DND-41 (cell line): ENCODE data around the gene RAD18.

Source experiments
- ATAC-seq: fragments of 200-7000 bp; cut with Tn5 transposase; 3 replicates; pipeline ENCODE4 v1.9.1; 2021; ENCODE audit warnings: low read depth; ENCODE audit not compliant: insufficient read depth
- DNase-seq: peaks from one replicate; pipeline ENCODE4 v3.0.0-alpha.2; 2020
- H2AFZ ChIP-seq: 2 replicates; pipeline ENCODE4 v1.6.0; 2012; ENCODE audit warnings: low read depth, low read length
- H3K27ac ChIP-seq: 2 replicates; pipeline ENCODE4 v1.5.1; 2012; ENCODE audit warnings: low read length, inconsistent platforms
- H3K27me3 ChIP-seq: fragments of 200-600 bp; sonication (generic); 2 replicates; pipeline ENCODE4 v1.6.0; 2012; ENCODE audit warnings: low read length, mild to moderate bottlenecking, inconsistent platforms; ENCODE audit not compliant: insufficient read depth, poor library complexity
- H3K36me3 ChIP-seq: 2 replicates; pipeline ENCODE4 v1.5.1; 2012; ENCODE audit warnings: low read length, inconsistent platforms; ENCODE audit not compliant: insufficient read depth
- H3K4me1 ChIP-seq: 2 replicates; pipeline ENCODE4 v1.5.1; 2012; ENCODE audit warnings: mild to moderate bottlenecking, low read length; ENCODE audit not compliant: insufficient read depth
- H3K4me2 ChIP-seq: 2 replicates; pipeline ENCODE4 v1.6.0; 2012; ENCODE audit warnings: mild to moderate bottlenecking, moderate library complexity, low read length, inconsistent platforms; ENCODE audit not compliant: insufficient read depth
- H3K4me3 ChIP-seq, 2 experiments: fragments of 200-600 bp in 1 of 2; shearing (Covaris generic) in 1 of 2; 2 replicates each; pipeline ENCODE4 v1.5.1; 2012 to 2016; ENCODE audit warnings: inconsistent platforms in 2 of 2, low read length in 2 of 2, mild to moderate bottlenecking in 2 of 2, low read depth in 1 of 2, moderate library complexity in 1 of 2
- H3K79me2 ChIP-seq: 2 replicates; pipeline ENCODE4 v1.6.0; 2012; ENCODE audit warnings: low read length, inconsistent platforms; ENCODE audit not compliant: insufficient read depth
- H3K9ac ChIP-seq: 2 replicates; pipeline ENCODE4 v1.6.0; 2012; ENCODE audit warnings: low read depth, mild to moderate bottlenecking, inconsistent platforms, low read length, moderate library complexity
- H3K9me3 ChIP-seq: 2 replicates; pipeline ENCODE4 v1.5.1; 2012; ENCODE audit warnings: low read length, moderate library complexity, mild to moderate bottlenecking, inconsistent platforms; ENCODE audit not compliant: insufficient read depth, severe bottlenecking
- H4K20me1 ChIP-seq: 2 replicates; pipeline ENCODE4 v1.6.0; 2012; ENCODE audit warnings: low read length; ENCODE audit not compliant: insufficient read depth
- EZH2 ChIP-seq: IDR thresholded peaks from 3 replicates; pipeline ENCODE4 v1.6.1; 2012; ENCODE audit warnings: borderline replicate concordance, low read depth, mild to moderate bottlenecking, moderate library complexity, low read length, inconsistent platforms; ENCODE audit not compliant: severe bottlenecking
- TF ChIP-seq, protein P1 (sequence below): IDR thresholded peaks from 2 replicates; pipeline ENCODE4 v1.5.1; 2012; ENCODE audit warnings: borderline replicate concordance, low read length, moderate library complexity, mild to moderate bottlenecking; ENCODE audit not compliant: poor library complexity, severe bottlenecking; ENCODE audit errors: extremely low read depth

The RAD18 gene

DNA sequence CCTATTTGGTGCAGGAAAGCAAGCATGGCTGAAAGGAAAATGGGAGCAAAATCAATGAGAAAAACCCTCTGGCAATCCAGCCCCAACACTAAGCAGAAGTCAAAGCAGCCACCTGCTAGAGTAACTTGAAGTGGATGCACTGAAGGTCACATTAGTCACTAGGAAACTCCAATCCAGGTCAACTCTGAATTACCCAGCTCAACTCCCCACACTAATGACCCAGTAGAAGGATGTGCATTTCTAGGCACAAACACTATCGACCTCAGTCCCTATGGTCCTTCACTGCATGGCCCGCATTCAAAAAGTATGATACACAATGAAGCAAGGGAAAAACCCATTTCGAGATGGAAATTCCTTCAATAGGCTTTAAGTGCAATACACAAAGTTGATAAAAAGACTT lies 80.6 kb downstream of the RAD18 start:
- no peak overlapping the region for H3K27ac ChIP-seq
- no peak overlapping the region for H3K4me2 ChIP-seq
- DNase-seq (no peak), ATAC-seq (no peak)
- H3K79me2 ChIP-seq = no peaks in the 10 kb centered on the region
- no peak overlapping the region for H2AFZ ChIP-seq
- no peak overlapping the region for H3K9ac ChIP-seq
- no peak overlapping the region for H3K4me3 ChIP-seq
- H3K9me3 ChIP-seq = peaks cover 5% of the 10 kb centered on the region
- H3K27me3 ChIP-seq = no peaks in the 10 kb centered on the region
- no peak for TF ChIP-seq EZH2
- TF ChIP-seq, protein P1, sequence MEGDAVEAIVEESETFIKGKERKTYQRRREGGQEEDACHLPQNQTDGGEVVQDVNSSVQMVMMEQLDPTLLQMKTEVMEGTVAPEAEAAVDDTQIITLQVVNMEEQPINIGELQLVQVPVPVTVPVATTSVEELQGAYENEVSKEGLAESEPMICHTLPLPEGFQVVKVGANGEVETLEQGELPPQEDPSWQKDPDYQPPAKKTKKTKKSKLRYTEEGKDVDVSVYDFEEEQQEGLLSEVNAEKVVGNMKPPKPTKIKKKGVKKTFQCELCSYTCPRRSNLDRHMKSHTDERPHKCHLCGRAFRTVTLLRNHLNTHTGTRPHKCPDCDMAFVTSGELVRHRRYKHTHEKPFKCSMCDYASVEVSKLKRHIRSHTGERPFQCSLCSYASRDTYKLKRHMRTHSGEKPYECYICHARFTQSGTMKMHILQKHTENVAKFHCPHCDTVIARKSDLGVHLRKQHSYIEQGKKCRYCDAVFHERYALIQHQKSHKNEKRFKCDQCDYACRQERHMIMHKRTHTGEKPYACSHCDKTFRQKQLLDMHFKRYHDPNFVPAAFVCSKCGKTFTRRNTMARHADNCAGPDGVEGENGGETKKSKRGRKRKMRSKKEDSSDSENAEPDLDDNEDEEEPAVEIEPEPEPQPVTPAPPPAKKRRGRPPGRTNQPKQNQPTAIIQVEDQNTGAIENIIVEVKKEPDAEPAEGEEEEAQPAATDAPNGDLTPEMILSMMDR = no peak
- no peaks in the 10 kb centered on the region for H3K4me1 ChIP-seq
- H3K36me3 ChIP-seq = peaks cover 92% of the 10 kb centered on the region
- no peaks in the 10 kb centered on the region for H4K20me1 ChIP-seq

DNA sequence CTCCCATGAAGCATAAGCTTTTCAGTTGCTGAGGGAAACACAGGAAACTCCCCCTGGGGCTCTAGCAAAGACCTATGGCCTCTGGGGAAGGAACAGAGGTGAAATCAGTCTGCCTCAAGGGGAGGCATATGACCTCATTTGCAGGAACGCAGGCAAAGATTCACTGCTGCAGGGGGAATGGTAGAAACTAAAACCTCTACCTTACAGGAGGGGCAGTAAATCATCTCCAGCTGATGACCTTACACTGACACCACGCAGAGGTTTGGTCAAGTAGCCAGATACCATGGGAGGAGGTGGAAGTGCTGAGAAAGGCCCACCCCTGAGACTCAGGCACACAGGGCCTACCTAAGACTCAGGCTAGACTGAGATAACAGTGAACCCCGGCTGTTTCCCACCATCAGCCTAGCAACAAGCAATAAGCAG lies 81.1 kb downstream of the RAD18 start:
- Histone ChIP-seq H3K9ac (no peak overlapping the region), H3K36me3 (peaks cover 92% of the 10 kb centered on the region), H3K27me3 (no peaks in the 10 kb centered on the region), H3K9me3 (peaks cover 5% of the 10 kb centered on the region), H4K20me1 (no peaks in the 10 kb centered on the region), H3K79me2 (no peaks in the 10 kb centered on the region), H3K4me3 (no peak overlapping the region), H3K4me1 (no peaks in the 10 kb centered on the region), H3K4me2 (no peak overlapping the region), H2AFZ (no peak overlapping the region), H3K27ac (no peak overlapping the region)
- no peak for ATAC-seq
- no peak for TF ChIP-seq EZH2
- TF ChIP-seq, protein P1 = no peak
- DNase-seq = no peak

DNA sequence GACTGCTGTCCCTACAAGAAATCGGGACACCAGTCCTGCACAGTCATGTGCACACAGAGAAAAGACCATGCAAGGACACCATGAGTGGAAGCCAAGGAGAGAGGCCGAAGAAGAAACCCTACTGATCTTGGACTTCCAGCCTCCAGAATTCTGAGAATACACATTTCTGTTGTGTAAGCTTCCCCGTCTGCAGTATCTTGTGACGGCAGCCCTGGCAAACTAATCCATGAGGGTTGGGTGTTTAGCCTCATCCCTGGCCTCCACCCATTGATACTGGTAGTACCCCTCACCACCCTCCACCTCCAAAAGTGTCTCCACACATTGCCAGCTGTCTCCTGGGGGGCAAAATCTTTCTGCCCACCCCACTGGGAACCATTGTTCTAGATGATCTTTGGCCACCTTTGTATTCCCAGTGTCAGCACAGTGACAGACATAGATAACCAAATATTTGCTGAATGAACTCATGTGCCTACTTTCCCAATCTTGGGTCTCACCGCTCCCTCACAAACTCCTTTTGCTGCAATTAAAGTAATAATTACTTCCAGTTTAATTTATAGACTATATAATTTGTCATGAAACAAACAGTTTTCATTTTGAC lies 83.8 kb downstream of the RAD18 start:
- H3K27me3 ChIP-seq = no peaks in the 10 kb centered on the region
- no peak overlapping the region for H2AFZ ChIP-seq
- no peaks in the 10 kb centered on the region for H4K20me1 ChIP-seq
- H3K4me1 ChIP-seq = no peaks in the 10 kb centered on the region
- H3K4me3 ChIP-seq = no peak overlapping the region
- H3K27ac ChIP-seq = no peak overlapping the region
- DNase-seq (no peak), ATAC-seq (no peak)
- TF ChIP-seq, protein P1 = no peak
- H3K4me2 ChIP-seq = no peak overlapping the region
- no peaks in the 10 kb centered on the region for H3K79me2 ChIP-seq
- no peak overlapping the region for H3K9ac ChIP-seq
- H3K36me3 ChIP-seq = peaks cover 79% of the 10 kb centered on the region
- peaks cover 3% of the 10 kb centered on the region for H3K9me3 ChIP-seq

DNA sequence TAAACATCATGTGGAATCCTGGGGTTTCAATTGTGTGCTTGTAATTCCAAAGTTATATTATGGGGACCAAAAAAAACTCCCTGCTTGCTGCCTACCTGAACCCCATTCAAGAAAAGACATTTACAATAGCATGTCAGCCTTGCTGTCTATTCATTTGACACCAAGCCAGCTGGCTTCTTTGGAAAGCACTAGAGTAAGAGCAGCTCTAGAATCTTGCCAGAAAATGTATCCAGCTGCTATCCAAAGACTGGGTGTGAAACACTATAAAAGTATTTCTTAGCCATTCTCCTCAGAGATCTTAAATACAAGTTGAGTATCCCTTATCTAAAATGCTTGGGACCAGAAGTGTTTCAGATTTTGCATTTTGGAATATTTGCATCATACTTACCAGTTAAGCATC lies 87.4 kb downstream of the RAD18 start:
- TF ChIP-seq, protein P1 = no peak
- TF ChIP-seq EZH2 = no peak
- DNase-seq = no peak
- Histone ChIP-seq H2AFZ (no peak overlapping the region), H4K20me1 (no peaks in the 10 kb centered on the region), H3K27ac (no peak overlapping the region), H3K4me1 (no peaks in the 10 kb centered on the region), H3K9me3 (no peaks in the 10 kb centered on the region), H3K4me2 (no peak overlapping the region), H3K79me2 (no peaks in the 10 kb centered on the region), H3K9ac (no peak overlapping the region), H3K4me3 (no peak overlapping the region), H3K36me3 (peaks cover 47% of the 10 kb centered on the region), H3K27me3 (no peaks in the 10 kb centered on the region)
- no peak for ATAC-seq
